PC-9 (cell line): ENCODE results near the gene KRT4.

ENCODE experiments used
- CTCF ChIP-seq: fragments of 200-600 bp; sonication (generic); conservative IDR thresholded peaks from 2 replicates; pipeline ENCODE4 v1.6.1; 2017; ENCODE audit warnings: mixed run types, antibody characterized with exemption, mild to moderate bottlenecking, moderate library complexity
- EZH2 ChIP-seq: fragments of 200-600 bp; sonication (generic); IDR thresholded peaks from 2 replicates; pipeline ENCODE4 v1.8.0; 2017; ENCODE audit warnings: antibody characterized with exemption, low read depth

GRCh38 chr12:52847335-52848102 is 33.6 kb upstream of the KRT4 start:
- TF ChIP-seq EZH2 (no peak), CTCF (no peak; the same call in 1 of the 2 replicates)
